Subcutaneous adipose tissue (tissue), 4 donors: ENCODE measurements around the gene CRMP1. TPM values are rescaled to one million over a fixed set of nuclear protein-coding genes. Genes with fewer than 3 reads are reported as not detected.

ENCODE experiments used
- CTCF ChIP-seq: fragments of 450-650 bp; IDR thresholded peaks from one replicate; pipeline ENCODE4 v1.5.1; 2016; ENCODE audit warnings: low read depth, mild to moderate bottlenecking, control low read depth, antibody characterized with exemption, moderate library complexity
- total RNA-seq, 4 donors: library from RNA; depleted of rRNA; stranded (reverse); fragments of >200 nt; gene quantifications; one replicate each; pipeline ENCODE4 v1.1.0, GENCODE V29; 2016

The CRMP1 gene
- total RNA-seq, 4 donors from 2014 or later: not detected

GRCh38 chr4:5866841-5867813 lies 25.8 kb downstream of the CRMP1 start:
- no peak for TF ChIP-seq CTCF

- no peak for TF ChIP-seq CTCF
These were observed 26.8 kb downstream of the CRMP1 start for GRCh38 chr4:5865896-5866599.

- TF ChIP-seq CTCF: no peak
These were observed 29.3 kb downstream of the CRMP1 start for GRCh38 chr4:5863461-5864113.

- TF ChIP-seq CTCF: no peak
These were observed 34.7 kb downstream of the CRMP1 start for GRCh38 chr4:5858020-5858769.

- no peak for TF ChIP-seq CTCF
These were observed 35.7 kb downstream of the CRMP1 start for GRCh38 chr4:5857199-5857598.

GRCh38 chr4:5854929-5855328 lies 38.0 kb downstream of the CRMP1 start:
- TF ChIP-seq CTCF: no peak
